ENCODE measurements around the gene PALD1. TPM values are rescaled to one million over a fixed set of nuclear protein-coding genes. Genes with fewer than 3 reads are reported as not detected.

Gene PALD1
- total and polyA plus RNA-seq, 2 experiments from 2014 or later: 11.9 to 58.2 TPM

DNA sequence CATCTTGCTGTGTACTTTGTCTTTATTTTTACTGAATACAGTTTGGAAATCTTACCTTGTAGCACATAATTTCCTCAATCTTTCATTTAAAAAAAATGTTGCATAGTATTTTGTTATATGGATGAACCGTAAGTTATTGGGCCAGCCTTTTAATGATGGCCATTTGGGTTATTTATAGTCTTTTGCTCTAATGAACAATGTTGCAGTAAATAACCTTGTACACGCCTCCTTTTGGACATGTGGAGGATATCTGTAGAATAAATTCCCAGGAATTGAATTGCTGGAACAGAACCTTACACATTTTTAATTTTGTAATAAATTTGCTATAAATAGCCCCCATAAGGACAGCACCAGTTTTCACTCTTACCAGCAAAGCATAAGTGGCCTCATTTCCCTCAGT lies 136.6 kb downstream of the PALD1 start:
- H3K36me3 Mint-ChIP-seq (ENCODE audit: low read depth): peaks cover 11% of the 10 kb centered on the region
- Histone ChIP-seq H3K27me3 (ENCODE audit: insufficient read depth) (no peaks in the 10 kb centered on the region), H3K9me2 (ENCODE audit: insufficient read depth) (no peaks in the 10 kb centered on the region; the same call in 1 of the 2 replicates), H3K4me1 (ENCODE audit: insufficient read depth) (no peaks in the 10 kb centered on the region), H3K4me3 (no peak overlapping the region), H3K27ac (ENCODE audit: low read depth) (no peak overlapping the region), H3K4me2 (no peak overlapping the region), H4K20me1 (replicated peaks; ENCODE audit: insufficient read depth) (no peaks in the 10 kb centered on the region), H3K79me2 (replicated peaks; ENCODE audit: insufficient read depth) (no peaks in the 10 kb centered on the region), H2AFZ (no peak overlapping the region), H3K36me3 (ENCODE audit: insufficient read depth) (no peaks in the 10 kb centered on the region), H3F3A (replicated peaks; ENCODE audit: low read depth) (peaks cover 4% of the 10 kb centered on the region; the same call in 1 of the 2 replicates)
- H3K4me1 Mint-ChIP-seq: no peaks in the 10 kb centered on the region
- no peak overlapping the region for H3K27ac Mint-ChIP-seq
- DNase-seq (ENCODE audit: low spot score) (no peak), ATAC-seq (no peak)
- H3K9me3 Mint-ChIP-seq: peaks cover 11% of the 10 kb centered on the region
- TF ChIP-seq ZNF462 (CRISPR knock-in tag; IDR thresholded peaks at IDR 0.05): no peak
- peaks cover 2% of the 10 kb centered on the region for H3K27me3 Mint-ChIP-seq (ENCODE audit: insufficient read depth, low read depth, poor library complexity)
- no peak overlapping the region for H3K4me3 Mint-ChIP-seq

- no peak for DNase-seq (ENCODE audit: low spot score)
- Histone ChIP-seq H3F3A (replicated peaks; ENCODE audit: low read depth) (no peaks in the 10 kb centered on the region), H3K27me3 (ENCODE audit: insufficient read depth) (no peaks in the 10 kb centered on the region), H3K27ac (ENCODE audit: low read depth) (no peak overlapping the region), H3K9me2 (ENCODE audit: insufficient read depth) (no peaks in the 10 kb centered on the region; the same call in 1 of the 2 replicates), H3K4me2 (no peak overlapping the region), H2AFZ (no peak overlapping the region), H3K36me3 (ENCODE audit: insufficient read depth) (no peaks in the 10 kb centered on the region), H3K4me1 (ENCODE audit: insufficient read depth) (no peaks in the 10 kb centered on the region), H3K4me3 (no peak overlapping the region), H3K79me2 (replicated peaks; ENCODE audit: insufficient read depth) (no peaks in the 10 kb centered on the region), H4K20me1 (replicated peaks; ENCODE audit: insufficient read depth) (no peaks in the 10 kb centered on the region)
- H3K27me3 Mint-ChIP-seq (ENCODE audit: insufficient read depth, low read depth, poor library complexity): peaks cover 2% of the 10 kb centered on the region
- H3K27ac Mint-ChIP-seq: no peak overlapping the region
- peaks cover 19% of the 10 kb centered on the region for H3K9me3 Mint-ChIP-seq
- no peaks in the 10 kb centered on the region for H3K4me1 Mint-ChIP-seq
- H3K36me3 Mint-ChIP-seq (ENCODE audit: low read depth): peaks cover 19% of the 10 kb centered on the region
- H3K4me3 Mint-ChIP-seq: no peak overlapping the region
- ATAC-seq: no peak
- TF ChIP-seq NANOG (IDR thresholded peaks at IDR 0.05; ENCODE audit: borderline replicate concordance): no peak
- TF ChIP-seq, protein P1, sequence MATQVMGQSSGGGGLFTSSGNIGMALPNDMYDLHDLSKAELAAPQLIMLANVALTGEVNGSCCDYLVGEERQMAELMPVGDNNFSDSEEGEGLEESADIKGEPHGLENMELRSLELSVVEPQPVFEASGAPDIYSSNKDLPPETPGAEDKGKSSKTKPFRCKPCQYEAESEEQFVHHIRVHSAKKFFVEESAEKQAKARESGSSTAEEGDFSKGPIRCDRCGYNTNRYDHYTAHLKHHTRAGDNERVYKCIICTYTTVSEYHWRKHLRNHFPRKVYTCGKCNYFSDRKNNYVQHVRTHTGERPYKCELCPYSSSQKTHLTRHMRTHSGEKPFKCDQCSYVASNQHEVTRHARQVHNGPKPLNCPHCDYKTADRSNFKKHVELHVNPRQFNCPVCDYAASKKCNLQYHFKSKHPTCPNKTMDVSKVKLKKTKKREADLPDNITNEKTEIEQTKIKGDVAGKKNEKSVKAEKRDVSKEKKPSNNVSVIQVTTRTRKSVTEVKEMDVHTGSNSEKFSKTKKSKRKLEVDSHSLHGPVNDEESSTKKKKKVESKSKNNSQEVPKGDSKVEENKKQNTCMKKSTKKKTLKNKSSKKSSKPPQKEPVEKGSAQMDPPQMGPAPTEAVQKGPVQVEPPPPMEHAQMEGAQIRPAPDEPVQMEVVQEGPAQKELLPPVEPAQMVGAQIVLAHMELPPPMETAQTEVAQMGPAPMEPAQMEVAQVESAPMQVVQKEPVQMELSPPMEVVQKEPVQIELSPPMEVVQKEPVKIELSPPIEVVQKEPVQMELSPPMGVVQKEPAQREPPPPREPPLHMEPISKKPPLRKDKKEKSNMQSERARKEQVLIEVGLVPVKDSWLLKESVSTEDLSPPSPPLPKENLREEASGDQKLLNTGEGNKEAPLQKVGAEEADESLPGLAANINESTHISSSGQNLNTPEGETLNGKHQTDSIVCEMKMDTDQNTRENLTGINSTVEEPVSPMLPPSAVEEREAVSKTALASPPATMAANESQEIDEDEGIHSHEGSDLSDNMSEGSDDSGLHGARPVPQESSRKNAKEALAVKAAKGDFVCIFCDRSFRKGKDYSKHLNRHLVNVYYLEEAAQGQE (IDR thresholded peaks at IDR 0.05; ENCODE audit: unreplicated experiment): no peak
- no peak for TF ChIP-seq ZNF331 (CRISPR knock-in tag; IDR thresholded peaks at IDR 0.05; ENCODE audit: low read depth)
- TF ChIP-seq EZH2phosphoT487 (IDR thresholded peaks at IDR 0.05; ENCODE audit: unreplicated experiment): no peak
- TF ChIP-seq POLR2AphosphoS5 (IDR thresholded peaks at IDR 0.05; ENCODE audit: low read depth): no peak
- TF ChIP-seq EZH2 (IDR thresholded peaks at IDR 0.05; ENCODE audit: low read depth, unreplicated experiment): no peak
- TF ChIP-seq, protein P2, sequence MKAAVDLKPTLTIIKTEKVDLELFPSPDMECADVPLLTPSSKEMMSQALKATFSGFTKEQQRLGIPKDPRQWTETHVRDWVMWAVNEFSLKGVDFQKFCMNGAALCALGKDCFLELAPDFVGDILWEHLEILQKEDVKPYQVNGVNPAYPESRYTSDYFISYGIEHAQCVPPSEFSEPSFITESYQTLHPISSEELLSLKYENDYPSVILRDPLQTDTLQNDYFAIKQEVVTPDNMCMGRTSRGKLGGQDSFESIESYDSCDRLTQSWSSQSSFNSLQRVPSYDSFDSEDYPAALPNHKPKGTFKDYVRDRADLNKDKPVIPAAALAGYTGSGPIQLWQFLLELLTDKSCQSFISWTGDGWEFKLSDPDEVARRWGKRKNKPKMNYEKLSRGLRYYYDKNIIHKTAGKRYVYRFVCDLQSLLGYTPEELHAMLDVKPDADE (IDR thresholded peaks at IDR 0.05): no peak
- no peak for TF ChIP-seq ZNF114 (CRISPR knock-in tag; IDR thresholded peaks at IDR 0.05)
These were observed 137.4 kb downstream of the PALD1 start for GRCh38 chr10:70615784-70616522.
